ENCODE results near the gene HOMER2. TPM values are rescaled to one million over a fixed set of nuclear protein-coding genes. Genes with fewer than 3 reads are reported as not detected.
"Not testable (repeated sequence)": the region's sequence is repeated elsewhere in the genome, so short reads cannot be mapped to it uniquely, and the experiment has no call there.

HOMER2 gene
- total RNA-seq, 1 donor from 2014 or later, result 18.2 TPM

GRCh38 chr15:82830427-82831173, 121.9 kb downstream of the HOMER2 start:
- intact Hi-C loops (cut with DNase I), result no loop called here
- no peaks in the 10 kb centered on the region for H3K27me3 ChIP-seq
- no peaks in the 10 kb centered on the region for H3K9me3 ChIP-seq
- no peak for DNase-seq (ENCODE audit: extremely low spot score in 2 of 2)
- peaks cover 4 to 92% of the 10 kb centered on the region in 2 donors for H3K36me3 ChIP-seq
- no peak for TF ChIP-seq CTCF (IDR thresholded peaks at IDR 0.05)
- TF ChIP-seq POLR2AphosphoS5 (IDR thresholded peaks at IDR 0.05; ENCODE audit: insufficient read depth in 1 of 2, low read depth in 1 of 2), result no peak
- no peak for TF ChIP-seq POLR2A (IDR thresholded peaks at IDR 0.05)
- no peak overlapping the region for H3K4me3 ChIP-seq
- no peaks in the 10 kb centered on the region for H3K4me1 ChIP-seq
- no peak overlapping the region for H3K27ac ChIP-seq

- no peak overlapping the region for H3K27ac ChIP-seq
- H3K4me3 ChIP-seq, result no peak overlapping the region
- H3K36me3 ChIP-seq, result peaks cover 4 to 93% of the 10 kb centered on the region in 2 donors
These were observed 123.3 kb downstream of the HOMER2 start for GRCh38 chr15:82829234-82829633.

GRCh38 chr15:82828075-82828474, 124.4 kb downstream of the HOMER2 start:
- Histone ChIP-seq H3K36me3 (peaks cover 4 to 93% of the 10 kb centered on the region in 2 donors), H3K27ac (no peak overlapping the region), H3K9me3 (no peaks in the 10 kb centered on the region), H3K27me3 (no peaks in the 10 kb centered on the region), H3K4me3 (no peak overlapping the region), H3K4me1 (no peaks in the 10 kb centered on the region)
- TF ChIP-seq POLR2AphosphoS5 (IDR thresholded peaks at IDR 0.05; ENCODE audit: insufficient read depth in 1 of 2, low read depth in 1 of 2), result no peak
- TF ChIP-seq CTCF (IDR thresholded peaks at IDR 0.05), result no peak
- TF ChIP-seq POLR2A (IDR thresholded peaks at IDR 0.05), result no peak
- DNase-seq (ENCODE audit: extremely low spot score in 2 of 2), result no peak
- intact Hi-C loops (cut with DNase I), result no loop called here

More at GRCh38 chr15:82829234-82829633, 123.3 kb downstream of the HOMER2 start:
- TF ChIP-seq CTCF (IDR thresholded peaks at IDR 0.05), result no peak
- TF ChIP-seq POLR2AphosphoS5 (IDR thresholded peaks at IDR 0.05; ENCODE audit: insufficient read depth in 1 of 2, low read depth in 1 of 2), result no peak
- no peak for TF ChIP-seq POLR2A (IDR thresholded peaks at IDR 0.05)
- no peaks in the 10 kb centered on the region for H3K9me3 ChIP-seq
- no peaks in the 10 kb centered on the region for H3K4me1 ChIP-seq
- no peaks in the 10 kb centered on the region for H3K27me3 ChIP-seq
- intact Hi-C loops (cut with DNase I), result no loop called here
- DNase-seq (ENCODE audit: extremely low spot score in 2 of 2), result no peak

GRCh38 chr15:82823049-82823448, 129.5 kb downstream of the HOMER2 start:
- no peaks in the 10 kb centered on the region for H3K27me3 ChIP-seq
- H3K4me1 ChIP-seq, result no peaks in the 10 kb centered on the region
- peaks cover 6 to 86% of the 10 kb centered on the region in 2 donors for H3K36me3 ChIP-seq
- no peak overlapping the region for H3K27ac ChIP-seq
- no peak overlapping the region for H3K4me3 ChIP-seq
- intact Hi-C loops (cut with DNase I), result no loop called here
- H3K9me3 ChIP-seq, result no peaks in the 10 kb centered on the region
- DNase-seq (ENCODE audit: extremely low spot score in 2 of 2), result no peak
- TF ChIP-seq CTCF (IDR thresholded peaks at IDR 0.05), result no peak
- TF ChIP-seq POLR2A (IDR thresholded peaks at IDR 0.05), result no peak
- TF ChIP-seq POLR2AphosphoS5 (IDR thresholded peaks at IDR 0.05; ENCODE audit: insufficient read depth in 1 of 2, low read depth in 1 of 2), result no peak

- H3K9me3 ChIP-seq; intact Hi-C loops (cut with DNase I); H3K27ac ChIP-seq; H3K27me3 ChIP-seq; H3K4me3 ChIP-seq; H3K4me1 ChIP-seq; DNase-seq (ENCODE audit: extremely low spot score in 2 of 2): not testable (repeated sequence)
- peaks cover 3 to 85% of the 10 kb centered on the region in 2 donors for H3K36me3 ChIP-seq
These were observed 130.7 kb downstream of the HOMER2 start for GRCh38 chr15:82821851-82822250.

GRCh38 chr15:82821396-82821795, 131.1 kb downstream of the HOMER2 start:
- intact Hi-C loops (cut with DNase I); DNase-seq (ENCODE audit: extremely low spot score in 2 of 2); H3K9me3 ChIP-seq; H3K4me1 ChIP-seq; H3K4me3 ChIP-seq; H3K27me3 ChIP-seq; H3K27ac ChIP-seq: not testable (repeated sequence)
- peaks cover 3 to 85% of the 10 kb centered on the region in 2 donors for H3K36me3 ChIP-seq

Measured in vagina (tissue), 2 donors.